Activated CD4-positive, alpha-beta T cell treated with anti-CD3 and anti-CD28 coated beads for 4 hours (primary cell): ENCODE results near the gene PPP1R16B.

Experiments used
- DNase-seq, 2 donors: peaks; one replicate each; pipeline ENCODE4 v3.0.0-alpha.2; 2020

The PPP1R16B gene

DNA sequence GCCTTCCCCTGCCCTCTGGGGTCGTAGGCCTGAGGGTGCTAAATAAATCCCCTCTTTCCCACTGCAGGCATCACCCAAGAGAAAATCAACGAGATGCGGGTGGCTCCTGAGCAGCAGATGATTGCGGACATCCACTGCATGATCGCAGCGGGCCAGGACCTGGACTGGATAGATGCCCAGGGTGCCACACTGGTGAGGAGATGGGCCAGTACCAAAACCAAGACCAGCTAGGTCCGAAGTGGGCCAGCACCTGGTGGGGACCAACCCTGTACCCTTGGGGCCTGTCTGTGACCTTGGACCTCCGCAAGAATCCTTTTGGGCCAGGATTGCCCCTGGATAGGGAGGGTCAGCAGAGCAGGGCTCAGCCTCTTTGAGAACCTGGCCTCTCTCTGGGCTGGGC lies 97.1 kb downstream of the PPP1R16B start:
- no peak for DNase-seq

DNA sequence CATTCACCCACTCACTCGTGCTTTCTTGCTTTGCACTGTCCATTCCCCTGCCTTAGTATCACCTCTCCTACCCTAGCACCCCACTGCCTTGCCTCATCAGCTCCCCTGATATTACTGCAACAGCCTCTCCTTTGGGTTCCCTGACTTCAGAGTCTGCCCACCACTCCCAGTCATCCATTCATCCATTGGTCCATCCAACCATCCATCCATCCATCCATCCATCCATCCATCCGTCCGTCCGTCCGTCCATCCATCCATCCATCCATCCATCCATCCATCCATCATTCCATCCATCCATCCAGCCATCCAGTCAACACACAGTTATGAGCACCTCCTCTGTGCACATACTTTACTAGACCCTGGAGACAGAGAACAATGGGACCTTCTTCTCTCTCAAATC lies 97.8 kb downstream of the PPP1R16B start:
- DNase-seq, result no peak

DNA sequence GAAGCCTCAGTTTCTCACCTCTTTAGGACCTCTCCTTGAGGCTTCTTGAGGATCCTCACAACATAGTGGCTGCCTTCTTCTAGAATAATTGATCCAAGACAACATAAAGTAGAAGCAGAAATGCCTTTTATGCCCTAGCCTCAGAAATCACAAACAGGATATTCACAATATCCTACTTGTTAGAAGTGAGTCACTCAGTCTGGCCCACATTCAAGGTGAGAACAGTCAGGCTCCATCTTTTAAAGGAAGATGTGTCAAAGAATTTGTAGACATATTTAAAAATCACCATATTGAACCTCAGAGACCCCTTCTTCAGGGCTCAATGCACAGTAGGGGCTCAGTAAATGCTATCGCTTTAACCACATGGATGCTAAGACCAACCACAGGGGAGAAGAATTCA lies 99.9 kb downstream of the PPP1R16B start:
- DNase-seq, result no peak

DNA sequence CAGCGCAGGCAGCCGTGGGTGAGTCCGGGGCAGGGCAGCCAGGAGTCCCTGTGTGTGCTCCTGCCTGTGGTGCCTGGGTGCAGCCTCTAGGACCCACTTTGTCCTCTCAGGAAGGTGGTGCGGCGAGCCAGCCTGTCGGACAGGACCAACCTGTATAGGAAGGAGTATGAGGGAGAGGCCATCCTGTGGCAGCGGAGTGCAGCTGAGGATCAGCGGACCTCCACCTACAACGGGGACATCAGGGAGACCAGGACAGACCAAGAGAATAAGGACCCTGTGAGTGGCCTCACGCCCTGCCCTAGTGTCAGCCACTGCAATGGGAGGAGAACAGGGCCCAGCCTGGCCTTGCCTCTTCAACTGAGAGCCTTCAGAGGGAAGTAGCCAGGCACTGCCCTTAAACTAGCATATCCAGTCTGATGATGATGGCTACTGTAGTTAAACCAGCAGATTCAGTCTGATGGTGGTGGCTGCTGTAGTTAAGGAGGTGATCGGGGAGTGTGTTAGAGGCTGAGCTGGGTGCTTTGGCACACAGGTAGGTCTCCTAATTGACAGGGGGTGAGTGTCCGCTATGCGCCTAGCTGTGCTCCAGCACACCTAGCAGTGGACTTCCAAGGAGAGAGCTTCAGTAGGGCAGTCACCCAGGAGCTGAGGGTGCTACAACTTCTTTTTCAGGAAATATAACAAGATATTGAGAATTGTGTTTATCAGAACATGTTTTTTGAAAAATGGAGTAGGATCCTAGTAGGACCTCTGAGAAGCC lies 102.6 kb downstream of the PPP1R16B start:
- no peak for DNase-seq

DNA sequence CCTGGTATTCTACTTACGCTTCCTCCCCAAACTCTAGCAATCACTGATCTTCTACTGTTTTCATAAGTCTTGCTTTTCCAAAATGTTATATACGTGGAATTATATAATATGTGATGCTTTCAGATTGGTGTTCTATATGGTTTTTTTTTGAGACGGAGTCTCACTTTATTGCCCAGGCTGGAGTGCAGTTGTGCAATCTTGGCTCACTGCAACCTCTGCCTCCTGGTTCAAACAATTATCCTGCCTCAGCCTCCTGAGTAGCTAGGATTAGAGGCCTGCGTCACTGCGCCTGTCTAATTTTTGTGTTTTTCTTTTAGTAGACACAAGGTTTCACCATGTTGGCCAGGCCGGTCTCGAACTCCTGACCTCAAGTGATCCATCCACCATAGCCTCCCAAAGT lies 109.9 kb downstream of the PPP1R16B start:
- DNase-seq, result no peak

DNA sequence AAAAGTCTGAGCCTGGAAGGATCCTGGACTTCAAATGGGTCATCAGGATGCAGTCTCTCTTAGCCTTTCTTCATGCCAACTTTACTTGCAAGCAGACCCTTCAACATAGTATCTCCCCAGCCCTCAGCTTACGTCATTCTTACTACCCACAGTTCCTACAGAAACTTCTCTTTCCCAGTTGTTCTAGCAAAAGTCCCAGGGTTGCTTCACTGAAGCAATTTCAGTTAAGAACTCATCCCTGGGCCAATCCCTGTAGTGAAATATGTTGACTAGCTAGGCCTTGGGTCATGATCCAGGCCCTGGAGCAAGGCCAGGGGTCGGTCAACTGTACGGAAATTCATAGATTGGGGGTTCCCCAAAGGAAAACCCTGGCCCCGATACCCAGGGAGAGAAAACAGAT lies 112.2 kb downstream of the PPP1R16B start:
- DNase-seq, result no peak

DNA sequence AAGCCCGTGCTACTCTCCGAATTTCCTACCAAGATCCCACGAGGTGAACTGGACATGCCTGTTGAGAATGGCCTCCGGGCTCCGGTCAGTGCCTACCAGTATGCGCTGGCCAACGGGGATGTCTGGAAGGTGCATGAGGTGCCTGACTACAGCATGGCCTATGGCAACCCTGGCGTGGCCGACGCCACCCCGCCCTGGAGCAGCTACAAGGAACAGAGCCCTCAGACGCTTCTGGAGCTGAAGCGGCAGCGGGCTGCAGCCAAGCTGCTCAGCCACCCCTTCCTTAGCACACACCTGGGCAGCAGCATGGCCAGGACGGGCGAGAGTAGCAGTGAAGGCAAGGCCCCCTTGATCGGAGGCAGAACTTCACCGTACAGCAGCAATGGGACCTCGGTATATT lies 112.7 kb downstream of the PPP1R16B start:
- no peak for DNase-seq

DNA sequence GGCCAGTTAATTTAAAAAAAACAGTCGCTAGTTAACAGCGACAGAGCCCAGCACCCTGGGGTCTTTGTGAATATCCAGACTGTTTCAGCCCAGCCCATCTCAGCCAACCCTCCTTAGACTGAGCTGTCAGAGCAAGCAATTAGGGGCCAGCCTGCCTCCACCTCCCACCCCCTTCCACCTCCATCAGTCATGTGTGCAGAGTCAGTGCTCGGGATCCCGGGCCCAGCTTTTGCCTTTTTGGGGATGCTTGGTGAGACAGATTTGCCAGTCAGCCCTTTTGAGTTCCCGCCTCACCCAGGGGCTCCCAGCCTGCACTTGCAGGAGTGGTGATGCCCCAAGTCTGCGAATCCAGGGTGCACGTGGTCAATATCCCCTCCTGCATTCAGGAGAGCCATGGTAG lies 114.2 kb downstream of the PPP1R16B start:
- no peak for DNase-seq

DNA sequence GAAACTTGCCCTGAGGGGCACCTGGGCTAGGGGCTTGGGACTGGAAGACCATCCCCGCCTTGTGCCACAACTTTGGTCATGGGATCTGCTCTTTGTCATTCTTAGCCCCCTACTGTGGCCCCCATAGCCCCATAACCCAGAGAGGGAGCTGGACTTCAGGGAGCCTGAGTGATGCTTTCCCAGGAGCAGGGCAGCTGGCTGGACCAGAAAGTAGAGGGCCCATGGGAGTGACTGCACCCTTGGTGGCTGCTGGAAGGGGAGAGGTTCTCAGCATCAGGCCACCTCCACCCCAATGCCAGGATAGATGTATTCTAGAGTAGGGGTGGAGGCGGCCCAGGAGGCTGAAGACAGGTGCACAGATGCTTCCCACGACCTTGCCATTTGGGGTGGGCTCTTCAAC lies 114.9 kb downstream of the PPP1R16B start:
- DNase-seq, result no peak

DNA sequence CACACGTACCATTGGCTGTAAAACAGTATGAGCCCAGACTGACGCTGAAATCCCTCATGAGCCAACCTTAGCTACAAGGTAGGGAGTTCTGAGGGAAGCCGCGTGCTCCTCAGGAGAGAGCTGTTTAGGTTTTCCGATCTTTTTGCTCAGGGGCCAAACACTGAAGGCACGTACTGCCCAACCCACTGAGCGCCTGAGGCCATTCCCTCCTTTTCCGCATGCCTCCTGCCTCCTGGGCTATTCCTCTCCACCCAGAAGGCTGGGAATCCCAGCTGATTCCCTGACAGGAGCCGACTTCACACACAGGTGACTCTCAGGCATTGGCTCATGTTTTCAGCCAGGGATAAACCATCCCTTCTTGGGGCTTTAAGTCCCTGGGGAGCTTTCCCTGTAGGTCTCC lies 115.4 kb downstream of the PPP1R16B start:
- DNase-seq, result no peak

DNA sequence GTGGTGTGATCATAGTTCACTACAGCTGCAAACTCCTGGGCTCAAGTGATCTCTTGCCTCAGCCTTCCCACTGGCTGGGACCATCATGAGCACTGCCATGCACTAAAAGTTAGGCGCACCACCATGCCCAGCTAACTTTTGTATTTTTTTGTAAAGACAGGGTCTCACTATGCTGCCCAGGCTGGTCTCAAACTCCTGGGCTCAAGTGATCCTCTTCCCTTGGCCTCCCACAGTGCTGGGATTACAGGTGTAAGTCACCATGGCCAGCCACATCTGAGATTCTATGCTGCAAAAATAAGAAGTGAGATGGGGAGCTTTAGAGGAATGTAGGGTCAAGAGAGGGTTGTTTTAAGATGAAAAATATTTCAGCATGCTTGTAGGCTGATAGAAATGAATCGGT lies 119.2 kb downstream of the PPP1R16B start:
- no peak for DNase-seq

DNA sequence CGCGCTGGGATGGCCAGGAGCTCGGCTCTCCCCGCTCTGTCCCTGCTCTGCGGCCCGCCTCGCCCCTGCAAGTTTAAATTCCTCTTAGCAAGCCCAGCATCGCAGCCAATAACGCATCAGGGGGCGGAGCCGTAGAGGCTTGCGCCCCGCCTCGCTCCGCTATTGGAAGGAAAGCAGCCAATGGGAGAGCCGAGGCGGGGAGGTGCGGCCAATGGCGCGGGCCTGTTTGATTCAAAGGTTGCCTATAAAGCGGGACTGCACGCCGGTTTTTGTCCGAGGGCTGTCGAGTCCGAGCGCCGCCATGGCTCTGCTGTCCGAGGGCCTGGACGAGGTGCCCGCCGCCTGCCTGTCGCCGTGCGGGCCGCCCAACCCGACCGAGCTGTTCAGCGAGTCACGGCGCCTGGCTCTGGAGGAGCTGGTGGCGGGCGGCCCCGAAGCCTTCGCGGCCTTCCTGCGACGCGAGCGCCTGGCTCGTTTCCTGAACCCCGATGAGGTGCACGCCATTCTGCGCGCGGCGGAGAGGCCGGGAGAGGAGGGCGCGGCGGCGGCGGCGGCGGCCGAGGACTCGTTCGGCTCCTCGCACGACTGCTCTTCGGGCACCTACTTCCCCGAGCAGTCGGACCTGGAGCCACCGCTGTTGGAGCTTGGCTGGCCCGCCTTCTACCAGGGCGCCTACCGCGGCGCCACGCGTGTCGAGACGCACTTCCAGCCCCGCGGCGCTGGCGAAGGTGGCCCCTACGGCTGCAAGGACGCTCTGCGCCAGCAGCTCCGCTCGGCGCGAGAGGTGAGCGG lies 120.8 kb downstream of the PPP1R16B start, which contains the start of gene FAM83D:
TSS of gene FAM83D (plus strand) at position 276 of the 792 bp plus-strand sequence. CDS start at position 302, 26 bp downstream.
- peak; percentile 87 to 92 for DNase-seq

DNA sequence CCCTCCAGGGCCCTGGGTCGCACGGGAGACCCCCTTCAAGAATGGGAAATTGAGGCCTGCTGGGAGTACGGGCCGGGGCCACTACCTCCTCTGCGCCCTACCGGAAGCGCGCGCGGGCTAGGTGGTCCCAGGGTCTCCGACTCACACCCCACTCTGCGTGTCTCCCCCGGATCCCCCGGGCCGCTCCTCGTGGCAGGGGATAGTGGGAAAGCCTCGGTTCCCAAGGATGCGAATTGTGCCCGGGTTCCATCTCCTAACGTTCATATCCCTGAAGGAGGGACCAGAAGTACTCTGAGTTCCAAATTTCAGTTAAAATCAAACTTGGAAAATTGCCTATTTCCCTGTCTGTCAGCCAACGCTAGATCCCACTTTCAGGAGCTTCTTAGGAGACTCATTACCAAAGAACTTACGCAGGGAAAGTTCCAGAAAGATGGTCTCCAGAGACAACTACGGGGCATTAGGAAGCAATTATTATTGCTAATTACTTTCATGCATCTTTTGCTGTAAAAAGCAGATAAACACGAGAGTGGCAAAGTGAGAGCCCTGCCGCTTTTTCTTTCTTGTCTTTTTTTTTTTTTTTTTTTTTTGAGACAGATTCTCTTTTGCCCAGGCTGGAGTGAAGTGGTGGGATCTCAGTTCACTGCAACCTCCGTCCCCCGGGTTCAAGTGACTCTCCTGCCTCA lies 121.6 kb downstream of the PPP1R16B start:
- DNase-seq, result no peak

DNA sequence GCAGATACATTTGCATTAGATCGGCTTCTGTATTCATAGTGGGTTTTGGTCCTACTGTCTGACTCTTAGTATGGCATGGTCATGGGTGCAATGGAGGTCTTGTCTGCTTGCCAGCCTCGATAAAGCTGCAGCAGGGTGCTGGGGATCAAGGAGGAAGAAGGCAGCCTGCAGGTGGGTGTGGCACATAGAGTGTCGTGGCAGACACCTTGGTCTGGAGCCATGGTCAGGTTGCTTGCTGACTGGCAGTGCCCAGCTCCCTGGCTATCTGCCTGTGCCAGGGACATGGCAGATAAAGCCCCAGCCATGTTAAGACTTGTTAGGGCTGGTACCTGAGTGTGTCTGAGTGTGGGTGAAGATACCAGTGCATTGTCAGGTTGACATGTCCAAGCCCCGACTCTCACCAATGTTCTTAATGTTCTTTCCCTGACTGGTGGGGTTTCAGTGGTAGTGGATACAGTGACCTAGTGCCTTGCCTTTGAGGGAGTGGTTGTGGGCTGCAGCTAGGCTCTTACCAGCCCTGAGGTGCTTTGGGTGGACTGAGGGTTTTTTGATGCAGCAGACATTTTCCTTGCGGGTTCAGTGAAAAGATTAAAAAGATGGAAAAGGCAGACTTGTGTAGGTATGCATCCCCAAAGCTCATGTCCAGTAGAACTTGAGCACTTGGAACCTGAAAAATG lies 122.5 kb downstream of the PPP1R16B start:
- DNase-seq, result no peak

DNA sequence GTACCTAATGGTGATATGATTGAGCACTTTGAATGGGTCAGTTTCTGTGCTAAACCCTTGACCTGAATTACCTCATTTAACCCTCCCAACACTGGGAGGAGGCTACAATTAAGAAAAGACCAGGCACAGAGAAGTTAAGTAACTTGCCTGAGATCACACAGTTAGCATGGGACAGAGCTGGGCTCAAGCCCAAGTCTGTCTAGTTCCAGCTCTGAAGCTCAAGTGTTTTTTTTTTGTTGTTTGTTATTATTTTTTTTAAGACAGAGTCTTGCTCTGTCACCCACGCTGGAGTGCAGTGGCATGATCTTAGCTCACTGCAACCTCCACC lies 124.7 kb downstream of the PPP1R16B start:
- DNase-seq, result no peak

DNA sequence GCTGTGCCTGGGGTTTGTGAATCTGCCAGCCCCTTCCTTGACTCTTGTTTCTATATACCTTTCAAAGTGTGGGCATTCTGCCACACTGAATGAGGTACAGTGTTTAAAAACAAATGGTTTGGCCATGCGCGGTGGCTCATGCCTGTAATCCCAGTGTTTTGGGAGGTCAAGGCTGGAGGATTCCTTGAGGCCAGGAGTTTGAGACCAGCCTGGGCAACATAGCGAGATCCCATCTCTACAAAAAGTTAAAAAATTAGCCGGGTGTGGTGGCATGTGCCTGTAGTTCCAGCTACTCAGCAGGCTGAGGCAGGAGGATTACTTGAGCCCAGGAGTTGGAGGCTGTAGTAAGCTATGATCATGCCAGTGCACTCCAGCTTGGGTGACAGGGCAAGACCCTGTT lies 126.5 kb downstream of the PPP1R16B start:
- no peak for DNase-seq

DNA sequence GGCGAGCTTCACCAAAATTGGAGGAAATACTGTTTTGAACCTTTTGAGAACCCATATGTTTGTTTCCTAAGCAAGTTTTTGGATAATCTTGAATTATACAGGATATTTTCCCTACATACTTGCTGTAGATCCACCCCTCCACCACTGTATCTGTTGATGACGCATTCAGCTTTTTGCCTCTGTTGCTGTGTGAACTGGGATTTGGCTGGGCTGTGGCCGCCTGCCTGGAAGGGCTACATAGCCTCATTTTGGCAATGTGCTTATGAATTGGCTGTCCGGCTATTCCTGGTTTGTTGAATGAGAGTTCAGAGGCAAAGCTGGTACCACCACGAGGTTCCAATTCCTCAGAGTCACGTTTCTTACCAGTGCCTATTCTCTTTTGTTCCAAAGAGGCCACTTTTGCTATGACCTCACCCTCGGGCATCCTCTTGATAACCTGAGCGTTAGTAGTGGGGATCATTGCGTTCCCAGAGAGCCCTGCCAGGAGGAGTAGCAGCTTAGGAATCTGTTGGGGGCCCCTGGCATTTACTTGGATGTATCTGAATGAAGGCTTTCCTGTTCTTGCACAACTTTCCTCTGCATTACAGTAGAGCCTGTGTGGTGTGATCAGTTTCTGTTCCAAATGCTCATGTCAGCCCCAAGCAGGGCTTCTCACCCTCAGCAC lies 127.1 kb downstream of the PPP1R16B start:
- DNase-seq, result no peak

DNA sequence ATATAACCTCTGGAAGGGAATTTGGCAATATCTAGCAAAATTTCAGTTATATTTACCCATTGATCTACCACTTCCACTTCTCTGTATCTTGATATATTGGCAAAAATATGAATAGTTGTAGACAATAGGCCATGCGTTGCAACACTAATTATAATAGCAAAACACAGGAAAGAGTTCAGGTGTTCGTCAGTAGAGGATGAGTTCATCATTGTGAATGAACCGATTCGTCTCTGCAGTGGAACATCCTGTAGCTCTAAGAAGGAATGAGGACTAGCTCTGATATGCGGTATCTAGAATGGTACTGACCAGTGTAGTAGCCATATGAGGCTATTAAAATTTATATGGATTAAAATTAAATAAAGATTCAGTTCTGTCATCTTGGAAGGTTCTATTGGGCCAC lies 129.0 kb downstream of the PPP1R16B start:
- no peak for DNase-seq

DNA sequence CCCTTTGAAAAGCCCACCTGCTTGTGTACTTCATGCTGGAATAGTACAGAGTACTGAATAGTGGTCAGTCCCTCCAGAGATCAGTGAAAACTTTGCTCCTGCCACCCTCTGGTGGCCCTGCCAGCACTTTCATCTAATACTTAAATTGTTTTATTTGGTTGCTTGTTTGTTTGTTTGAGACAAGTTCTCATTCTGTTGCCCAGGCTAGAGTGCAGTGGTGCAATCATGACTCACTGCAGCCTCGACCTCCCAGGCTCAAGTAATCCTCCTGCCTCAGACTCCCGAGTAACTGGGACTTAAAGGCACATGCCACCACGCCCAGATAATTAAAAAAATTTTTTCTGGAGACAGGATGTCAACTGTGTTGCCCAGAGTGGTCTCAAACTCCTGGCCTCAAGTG lies 129.8 kb downstream of the PPP1R16B start:
- DNase-seq, result no peak

DNA sequence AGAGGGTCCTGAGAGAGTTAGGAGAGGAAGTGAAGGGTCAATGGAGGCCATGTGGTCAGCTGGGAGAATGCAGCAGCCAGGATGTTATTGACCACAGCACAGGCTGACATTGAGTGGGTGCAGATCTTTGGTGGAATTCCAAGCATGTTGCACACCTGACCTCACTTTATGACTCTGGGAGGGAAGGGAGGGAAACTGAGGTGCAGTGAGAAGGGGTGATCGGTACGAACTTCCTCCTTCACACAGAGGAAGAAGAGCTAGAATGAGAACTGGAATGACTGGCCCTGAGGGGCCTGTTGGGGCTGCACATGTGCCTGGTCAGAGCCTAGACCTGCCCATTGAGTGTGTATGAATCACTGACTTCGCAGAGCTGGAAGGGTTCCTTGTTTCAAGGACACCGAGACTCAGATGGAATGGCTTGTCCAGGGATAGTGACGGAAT lies 130.5 kb downstream of the PPP1R16B start:
- no peak for DNase-seq

DNA sequence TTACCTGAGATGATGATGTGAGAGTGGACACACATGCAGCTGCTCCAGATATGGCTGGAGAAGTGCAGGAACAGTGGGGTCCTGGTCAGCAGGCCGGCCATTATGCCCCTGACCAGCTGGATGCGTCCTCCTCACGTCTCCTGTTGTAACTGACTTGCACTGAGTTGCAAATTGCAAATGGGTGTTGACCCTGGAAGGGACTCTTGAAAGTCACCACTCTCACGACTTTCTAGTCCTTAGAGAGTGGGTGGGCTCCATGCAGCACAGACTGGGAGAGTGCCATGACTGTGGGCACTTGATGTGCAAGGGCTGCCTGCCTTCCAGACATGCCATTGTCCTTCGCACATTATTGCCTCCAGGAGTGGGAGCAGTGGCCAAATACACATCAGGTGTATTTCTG lies 131.5 kb downstream of the PPP1R16B start:
- DNase-seq, result no peak

DNA sequence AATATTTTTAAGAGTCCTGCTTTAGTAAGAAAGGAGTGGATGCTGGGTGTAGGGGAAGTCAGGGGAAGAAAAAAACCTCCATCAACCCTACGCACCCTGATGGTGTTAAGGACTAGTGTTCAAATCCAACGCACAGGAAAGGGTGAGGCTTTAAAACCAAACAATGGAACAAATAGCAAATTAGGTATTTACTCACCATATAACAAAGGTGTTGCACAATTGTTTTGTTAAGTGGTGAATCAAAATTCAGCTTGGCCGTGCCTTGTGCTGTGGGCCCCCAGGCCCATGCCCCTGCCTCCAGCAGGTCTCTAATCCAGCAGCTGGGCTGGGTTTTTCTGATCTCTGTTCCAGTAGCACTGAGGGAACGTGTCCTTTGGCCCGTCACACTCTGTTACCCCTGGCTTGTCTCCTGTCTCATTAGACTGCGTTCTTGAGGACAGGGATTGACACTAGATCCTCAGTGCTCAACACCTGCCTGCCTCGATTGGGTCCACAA lies 132.5 kb downstream of the PPP1R16B start:
- DNase-seq, result no peak

DNA sequence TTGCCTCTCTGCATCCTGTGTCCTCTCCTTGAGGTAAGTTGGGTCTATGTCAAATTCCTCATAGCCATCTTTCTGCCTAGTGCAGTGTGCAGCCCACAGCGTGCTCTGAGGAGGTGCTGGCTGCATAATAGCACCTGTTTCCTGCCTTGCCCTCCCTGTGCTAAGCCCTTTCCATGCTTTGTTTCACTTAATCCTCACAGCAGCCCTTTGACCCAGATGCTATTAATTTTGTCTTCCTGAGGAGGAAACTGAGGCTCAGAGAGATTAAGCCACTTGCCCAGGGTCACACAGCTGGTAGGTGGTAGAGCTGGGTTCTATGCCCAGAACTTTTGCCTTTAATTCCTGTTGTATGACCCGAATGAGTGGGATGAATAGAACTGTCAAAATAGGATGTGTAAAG lies 134.2 kb downstream of the PPP1R16B start:
- no peak for DNase-seq
